ENCODE data around the gene KRTAP5-2.
"Not testable (repeated sequence)": the region's sequence is repeated elsewhere in the genome, so short reads cannot be mapped to it uniquely, and the experiment has no call there.

The KRTAP5-2 gene

GRCh38 chr11:1628506-1629325, 30.6 kb upstream of the KRTAP5-2 start:
- peak in 8 of 14 donors; percentile 9 to 67 (median 22) for DNase-seq

- DNase-seq, result no peak
These were observed 27.4 kb upstream of the KRTAP5-2 start for GRCh38 chr11:1625541-1625940.

- no peak for DNase-seq
These were observed 26.5 kb upstream of the KRTAP5-2 start for GRCh38 chr11:1624621-1625020.

- DNase-seq, result no peak
These were observed 25.6 kb upstream of the KRTAP5-2 start for GRCh38 chr11:1623716-1624115.

- DNase-seq, result no peak
These were observed 24.0 kb upstream of the KRTAP5-2 start, which contains the start of gene KRTAP5-4 for GRCh38 chr11:1622086-1622485. KRTAP5-4 (minus strand) TSS chr11:1622138; CDS start chr11:1622093, 45 bp downstream.

GRCh38 chr11:1619449-1619848, 21.4 kb upstream of the KRTAP5-2 start:
- DNase-seq, result no peak

- no peak for DNase-seq
These were observed 20.1 kb upstream of the KRTAP5-2 start for GRCh38 chr11:1618231-1618630.

GRCh38 chr11:1608363-1608762, 10.3 kb upstream of the KRTAP5-2 start, which contains the start of gene KRTAP5-3:
KRTAP5-3 (minus strand) TSS chr11:1608463; CDS start chr11:1608385, 78 bp downstream.
- DNase-seq, result no peak

GRCh38 chr11:1607901-1608300, 9.8 kb upstream of the KRTAP5-2 start:
- not testable (repeated sequence) for DNase-seq

GRCh38 chr11:1607156-1607845, 9.2 kb upstream of the KRTAP5-2 start:
- not testable (repeated sequence) for DNase-seq

GRCh38 chr11:1605923-1606322, 7.8 kb upstream of the KRTAP5-2 start:
- not testable (repeated sequence) for DNase-seq

GRCh38 chr11:1604711-1605110, 6.6 kb upstream of the KRTAP5-2 start:
- no peak for DNase-seq

- no peak for DNase-seq
These were observed 6.1 kb upstream of the KRTAP5-2 start for GRCh38 chr11:1604181-1604580.

- DNase-seq, result no peak
These were observed 5.5 kb upstream of the KRTAP5-2 start for GRCh38 chr11:1603629-1604028.

- DNase-seq, result not testable (repeated sequence)
These were observed 3.6 kb upstream of the KRTAP5-2 start for GRCh38 chr11:1601663-1602062.

- DNase-seq, result peak in 4 of 14 donors; percentile 3 to 39 (median 10)
These were observed 2.5 kb upstream of the KRTAP5-2 start for GRCh38 chr11:1600626-1601025.

GRCh38 chr11:1598816-1599215, 722 bp upstream of the KRTAP5-2 start:
- no peak for DNase-seq

- DNase-seq, result not testable (repeated sequence)
These were observed 312 bp upstream of the KRTAP5-2 start for GRCh38 chr11:1598406-1598805.

- DNase-seq, result no peak
These were observed 632 bp downstream of the KRTAP5-2 start for GRCh38 chr11:1597331-1597993.

GRCh38 chr11:1596576-1597121, 1.4 kb downstream of the KRTAP5-2 start:
- peak in 1 of 14 donors; percentile 68 for DNase-seq

- peak in 1 of 14 donors; percentile 38 for DNase-seq
These were observed 2.0 kb downstream of the KRTAP5-2 start for GRCh38 chr11:1595994-1596575.

- no peak for DNase-seq
These were observed 5.5 kb downstream of the KRTAP5-2 start for GRCh38 chr11:1592628-1593027.
